Memory B cell (primary cell): ENCODE data around the gene SYNGR1.
"Not testable (repeated sequence)": the region's sequence is repeated elsewhere in the genome, so short reads cannot be mapped to it uniquely, and the experiment has no call there.

Experiments
- ATAC-seq: fragments of 150-1000 bp; cut with Tn5 transposase; 2 replicates; pipeline ENCODE4 v1.10.0; 2021; ENCODE audit warnings: low read depth, mild to moderate bottlenecking, moderate library complexity
- DNase-seq, 2 donors: peaks; one replicate each; pipeline ENCODE4 v3.0.0; 2022; ENCODE audit warnings: low spot score in 2 of 2
- H3K27ac Mint-ChIP-seq: one replicate; pipeline ENCODE4 v1.8.0; 2022; ENCODE audit warnings: mild to moderate bottlenecking, moderate library complexity, mixed read lengths
- H3K27me3 Mint-ChIP-seq: one replicate; pipeline ENCODE4 v1.8.0; 2022; ENCODE audit warnings: mixed read lengths
- H3K36me3 Mint-ChIP-seq: one replicate; pipeline ENCODE4 v1.8.0; 2022; ENCODE audit warnings: mild to moderate bottlenecking, mixed read lengths
- H3K4me1 Mint-ChIP-seq: one replicate; pipeline ENCODE4 v1.8.0; 2022; ENCODE audit warnings: mixed read lengths
- H3K4me3 Mint-ChIP-seq: one replicate; pipeline ENCODE4 v1.8.0; 2022; ENCODE audit warnings: mild to moderate bottlenecking, moderate library complexity, mixed read lengths
- H3K9me3 Mint-ChIP-seq: one replicate; pipeline ENCODE4 v1.8.0; 2022; ENCODE audit warnings: mixed read lengths

Gene SYNGR1

GRCh38 chr22:39351689-39352214 is 2.0 kb downstream of the SYNGR1 start:
- H3K27me3 Mint-ChIP-seq: no peaks in the 10 kb centered on the region
- peaks cover 23% of the 10 kb centered on the region for H3K4me1 Mint-ChIP-seq
- DNase-seq (peak; percentile 53 to 60), ATAC-seq (peak; percentile 78)
- H3K36me3 Mint-ChIP-seq: no peaks in the 10 kb centered on the region
- no peaks in the 10 kb centered on the region for H3K9me3 Mint-ChIP-seq
- H3K27ac Mint-ChIP-seq: no peak overlapping the region
- H3K4me3 Mint-ChIP-seq: peak overlapping the region; percentile 87

- ATAC-seq (no peak), DNase-seq (no peak)
- peaks cover 23% of the 10 kb centered on the region for H3K4me1 Mint-ChIP-seq
- H3K9me3 Mint-ChIP-seq: no peaks in the 10 kb centered on the region
- H3K4me3 Mint-ChIP-seq: no peak overlapping the region
- H3K36me3 Mint-ChIP-seq: no peaks in the 10 kb centered on the region
- H3K27ac Mint-ChIP-seq: no peak overlapping the region
- H3K27me3 Mint-ChIP-seq: no peaks in the 10 kb centered on the region
Observed at GRCh38 chr22:39352306-39352891, 2.6 kb downstream of the SYNGR1 start.

GRCh38 chr22:39353346-39353745 is 3.6 kb downstream of the SYNGR1 start:
- Mint-ChIP-seq H3K27me3 (no peaks in the 10 kb centered on the region), H3K4me3 (no peak overlapping the region), H3K9me3 (no peaks in the 10 kb centered on the region), H3K36me3 (no peaks in the 10 kb centered on the region), H3K27ac (no peak overlapping the region), H3K4me1 (peaks cover 23% of the 10 kb centered on the region)
- DNase-seq (no peak), ATAC-seq (no peak)

GRCh38 chr22:39355080-39355479 is 5.3 kb downstream of the SYNGR1 start:
- DNase-seq: no peak
- Mint-ChIP-seq H3K36me3 (peaks cover 7% of the 10 kb centered on the region), H3K9me3 (no peaks in the 10 kb centered on the region), H3K27ac (no peak overlapping the region), H3K27me3 (no peaks in the 10 kb centered on the region), H3K4me1 (peaks cover 19% of the 10 kb centered on the region), H3K4me3 (no peak overlapping the region)
- no peak for ATAC-seq

GRCh38 chr22:39355805-39356204 is 6.0 kb downstream of the SYNGR1 start:
- not testable (repeated sequence) for H3K4me3 Mint-ChIP-seq, H3K36me3 Mint-ChIP-seq, H3K27ac Mint-ChIP-seq, ATAC-seq, H3K27me3 Mint-ChIP-seq, DNase-seq, H3K9me3 Mint-ChIP-seq
- H3K4me1 Mint-ChIP-seq: peaks cover 17% of the 10 kb centered on the region

GRCh38 chr22:39356464-39356863 is 6.7 kb downstream of the SYNGR1 start:
- peaks cover 12% of the 10 kb centered on the region for H3K4me1 Mint-ChIP-seq
- no peaks in the 10 kb centered on the region for H3K9me3 Mint-ChIP-seq
- ATAC-seq (no peak), DNase-seq (no peak)
- no peaks in the 10 kb centered on the region for H3K27me3 Mint-ChIP-seq
- H3K4me3 Mint-ChIP-seq: no peak overlapping the region
- peaks cover 10% of the 10 kb centered on the region for H3K36me3 Mint-ChIP-seq
- H3K27ac Mint-ChIP-seq: peak overlapping the region; percentile 76

GRCh38 chr22:39357110-39358108 is 7.6 kb downstream of the SYNGR1 start:
- H3K4me1 Mint-ChIP-seq, DNase-seq, H3K27me3 Mint-ChIP-seq, ATAC-seq, H3K4me3 Mint-ChIP-seq, H3K9me3 Mint-ChIP-seq, H3K27ac Mint-ChIP-seq, H3K36me3 Mint-ChIP-seq: not testable (repeated sequence)

- not testable (repeated sequence) for H3K4me1 Mint-ChIP-seq, H3K27ac Mint-ChIP-seq, ATAC-seq, H3K4me3 Mint-ChIP-seq, H3K27me3 Mint-ChIP-seq, H3K9me3 Mint-ChIP-seq, DNase-seq, H3K36me3 Mint-ChIP-seq
Observed at GRCh38 chr22:39358197-39358596, 8.4 kb downstream of the SYNGR1 start.

GRCh38 chr22:39359659-39360195 is 9.9 kb downstream of the SYNGR1 start:
- Mint-ChIP-seq H3K27me3 (no peaks in the 10 kb centered on the region), H3K4me1 (peaks cover 5% of the 10 kb centered on the region), H3K4me3 (no peak overlapping the region), H3K36me3 (peaks cover 10% of the 10 kb centered on the region), H3K9me3 (no peaks in the 10 kb centered on the region), H3K27ac (no peak overlapping the region)
- DNase-seq (no peak), ATAC-seq (no peak)

- Mint-ChIP-seq H3K4me3 (no peak overlapping the region), H3K27ac (no peak overlapping the region), H3K9me3 (no peaks in the 10 kb centered on the region), H3K4me1 (peaks cover 9% of the 10 kb centered on the region), H3K27me3 (no peaks in the 10 kb centered on the region), H3K36me3 (peaks cover 10% of the 10 kb centered on the region)
- ATAC-seq (no peak), DNase-seq (no peak)
Observed at GRCh38 chr22:39360242-39360641, 10.5 kb downstream of the SYNGR1 start.

GRCh38 chr22:39360674-39361413 is 11.1 kb downstream of the SYNGR1 start:
- no peak overlapping the region for H3K27ac Mint-ChIP-seq
- H3K36me3 Mint-ChIP-seq: peaks cover 10% of the 10 kb centered on the region
- ATAC-seq (no peak), DNase-seq (no peak)
- no peaks in the 10 kb centered on the region for H3K27me3 Mint-ChIP-seq
- H3K4me1 Mint-ChIP-seq: peaks cover 14% of the 10 kb centered on the region
- no peak overlapping the region for H3K4me3 Mint-ChIP-seq
- no peaks in the 10 kb centered on the region for H3K9me3 Mint-ChIP-seq

- Mint-ChIP-seq H3K36me3 (peaks cover 10% of the 10 kb centered on the region), H3K27me3 (no peaks in the 10 kb centered on the region), H3K9me3 (no peaks in the 10 kb centered on the region), H3K27ac (no peak overlapping the region), H3K4me3 (no peak overlapping the region), H3K4me1 (peaks cover 12% of the 10 kb centered on the region)
- no peak for DNase-seq
- ATAC-seq: no peak
Observed at GRCh38 chr22:39361496-39361895, 11.7 kb downstream of the SYNGR1 start.

GRCh38 chr22:39362271-39362670 is 12.5 kb downstream of the SYNGR1 start:
- H3K27ac Mint-ChIP-seq: no peak overlapping the region
- H3K4me1 Mint-ChIP-seq: peaks cover 16% of the 10 kb centered on the region
- no peaks in the 10 kb centered on the region for H3K27me3 Mint-ChIP-seq
- ATAC-seq: no peak
- DNase-seq: no peak
- H3K9me3 Mint-ChIP-seq: no peaks in the 10 kb centered on the region
- H3K4me3 Mint-ChIP-seq: no peak overlapping the region
- H3K36me3 Mint-ChIP-seq: peaks cover 10% of the 10 kb centered on the region

- no peak for ATAC-seq
Observed at GRCh38 chr22:39362932-39363331, 13.1 kb downstream of the SYNGR1 start.

More at GRCh38 chr22:39362932-39363331, 13.1 kb downstream of the SYNGR1 start:
- Mint-ChIP-seq H3K27me3 (no peaks in the 10 kb centered on the region), H3K9me3 (no peaks in the 10 kb centered on the region), H3K36me3 (peaks cover 10% of the 10 kb centered on the region), H3K4me3 (no peak overlapping the region), H3K4me1 (peaks cover 16% of the 10 kb centered on the region), H3K27ac (no peak overlapping the region)
- DNase-seq: no peak
